ENCODE data around the gene PGC. TPM values are rescaled to one million over a fixed set of nuclear protein-coding genes. Genes with fewer than 3 reads are reported as not detected.

Gene PGC
- total RNA-seq, 1 experiment from 2014 or later, result not detected

- Mint-ChIP-seq H3K4me1 (peaks cover 10 to 16% of the 10 kb centered on the region in 2 experiments), H3K9me3 (no peaks in the 10 kb centered on the region; a peak in 3 of 5 replicates)
- no peak overlapping the region for H4K8ac ChIP-seq (replicated peaks; ENCODE audit: insufficient read length, low read depth, low read length)
Measured at GRCh38 chr6:41786451-41787218, 39.4 kb upstream of the PGC start.

More at GRCh38 chr6:41786451-41787218, 39.4 kb upstream of the PGC start:
- H3K27me3 Mint-ChIP-seq (ENCODE audit: low read depth), result peaks cover 47% of the 10 kb centered on the region
- no peak overlapping the region for H3K4ac ChIP-seq (ENCODE audit: low read depth, low read length)
- H3K14ac ChIP-seq (ENCODE audit: insufficient read depth, low read length), result peak overlapping the region; percentile 24; the same call in 1 of the 2 replicates
- peak overlapping the region; percentile 66 for H3K9ac ChIP-seq (ENCODE audit: extremely low read depth, insufficient read length, low read length)
- no peak overlapping the region for H4K91ac ChIP-seq (ENCODE audit: insufficient read length, low read depth, low read length)
- peak overlapping the region; percentile 95 to 98 (median 97); a peak in 5 of 7 replicates for H3K27ac Mint-ChIP-seq
- no peak overlapping the region for H3K23ac ChIP-seq (ENCODE audit: insufficient read length, low read depth, low read length)
- no peak overlapping the region for H2BK5ac ChIP-seq (ENCODE audit: insufficient read length, low read length)
- H3K27me3 ChIP-seq (ENCODE audit: insufficient read depth, low read length), result peaks cover 12% of the 10 kb centered on the region; the same call in 1 of the 2 replicates
- H3K4me1 ChIP-seq (ENCODE audit: insufficient read depth, low read length), result no peaks in the 10 kb centered on the region
- peaks cover 12 to 25% (median 18%) of the 10 kb centered on the region in 3 experiments for H3K36me3 Mint-ChIP-seq (ENCODE audit: insufficient read depth in 1 of 3, low read depth in 3 of 3)
- H3K9me3 ChIP-seq (ENCODE audit: control insufficient read depth, low read depth, low read length), result no peaks in the 10 kb centered on the region
- no peak overlapping the region for H2AK5ac ChIP-seq (ENCODE audit: insufficient read length, low read length)
- no peaks in the 10 kb centered on the region for H3K79me1 ChIP-seq (ENCODE audit: insufficient read depth, low read depth, low read length, poor library complexity, severe bottlenecking)
- H3K27ac ChIP-seq (ENCODE audit: insufficient read length, low read depth, low read length), result no peak overlapping the region
- no peak overlapping the region for H3K18ac ChIP-seq (ENCODE audit: insufficient read length, low read depth, low read length)
- H2BK20ac ChIP-seq (ENCODE audit: low read depth, low read length, poor library complexity, severe bottlenecking), result no peak overlapping the region
- H2AFZ ChIP-seq (ENCODE audit: low read length), result no peak overlapping the region
- no peak overlapping the region for H3T11ph ChIP-seq (ENCODE audit: low read length)
- no CpG with 5 or more reads among the region's 58 CpGs for WGBS (ENCODE audit: extremely low coverage, insufficient read length, low lambda C conversion rate)
- peak; percentile 81 for TF ChIP-seq CTCF (conservative IDR thresholded peaks at IDR 0.05)
- peaks cover 8% of the 10 kb centered on the region for H3K23me2 ChIP-seq (ENCODE audit: insufficient read length, low read depth, low read length, poor library complexity, severe bottlenecking)
- H3K4me2 ChIP-seq (ENCODE audit: insufficient read depth, insufficient read length, low read length), result peak overlapping the region; percentile 95
- H3K56ac ChIP-seq (ENCODE audit: insufficient read length, low read depth, low read length), result no peak overlapping the region
- H4K20me1 ChIP-seq (ENCODE audit: control insufficient read depth, insufficient read depth, insufficient read length), result no peaks in the 10 kb centered on the region
- H2BK120ac ChIP-seq (ENCODE audit: low read depth, low read length, poor library complexity, severe bottlenecking), result no peak overlapping the region
- peak; percentile 82 for DNase-seq
- no peak overlapping the region for H4K5ac ChIP-seq (ENCODE audit: insufficient read length, low read depth, low read length)
- no peak overlapping the region for H2BK12ac ChIP-seq (ENCODE audit: insufficient read length, low read depth, low read length)
- peak overlapping the region; percentile 95 to 98 for H3K4me3 Mint-ChIP-seq
- no peak overlapping the region; the same call in 1 of the 2 replicates for H2BK15ac ChIP-seq (ENCODE audit: low read depth, low read length)
- H3K79me2 ChIP-seq (ENCODE audit: insufficient read depth, low read length), result peaks cover 2% of the 10 kb centered on the region; the same call in 1 of the 2 replicates

Data from H9 (cell line).